ENCODE results near the gene GFPT1. TPM values are rescaled to one million over a fixed set of nuclear protein-coding genes. Genes with fewer than 3 reads are reported as not detected.

GFPT1 gene
- total RNA-seq, 4 donors from 2014 or later, result 24.3 to 90.5 (median 39.5) TPM

- H3K9me3 ChIP-seq, result no peaks in the 10 kb centered on the region
- no peak overlapping the region for H3K4me3 ChIP-seq
- no peaks in the 10 kb centered on the region for H3K36me3 ChIP-seq
- intact Hi-C loops (cut with DNase I; ENCODE audit: low total_unique reads), result no loop called here
- H3K4me1 ChIP-seq, result no peaks in the 10 kb centered on the region
- H3K27ac ChIP-seq, result no peak overlapping the region
- no peaks in the 10 kb centered on the region for H3K27me3 ChIP-seq
- TF ChIP-seq POLR2A (IDR thresholded peaks at IDR 0.05) (no peak), CTCF (IDR thresholded peaks at IDR 0.05) (no peak)
- no peak for DNase-seq
These were observed 38.2 kb downstream of the GFPT1 start for GRCh38 chr2:69348781-69349180.

- no peak overlapping the region for H3K4me3 ChIP-seq
- H3K4me1 ChIP-seq, result no peaks in the 10 kb centered on the region
- H3K9me3 ChIP-seq, result no peaks in the 10 kb centered on the region
- H3K27me3 ChIP-seq, result no peaks in the 10 kb centered on the region
- no peak for DNase-seq
- TF ChIP-seq CTCF (IDR thresholded peaks at IDR 0.05) (no peak), POLR2A (IDR thresholded peaks at IDR 0.05) (no peak)
- no peaks in the 10 kb centered on the region for H3K36me3 ChIP-seq
- H3K27ac ChIP-seq, result peak overlapping the region in 1 of 2 donors; percentile 47
- intact Hi-C loops (cut with DNase I; ENCODE audit: low total_unique reads), result no loop called here
These were observed 41.6 kb downstream of the GFPT1 start for GRCh38 chr2:69345434-69345833.

GRCh38 chr2:69344305-69344704 is 42.7 kb downstream of the GFPT1 start:
- no peak for TF ChIP-seq POLR2A (IDR thresholded peaks at IDR 0.05)
- TF ChIP-seq CTCF (IDR thresholded peaks at IDR 0.05), result no peak
- Histone ChIP-seq H3K4me1 (no peaks in the 10 kb centered on the region), H3K36me3 (no peaks in the 10 kb centered on the region), H3K27me3 (no peaks in the 10 kb centered on the region), H3K9me3 (no peaks in the 10 kb centered on the region), H3K4me3 (no peak overlapping the region), H3K27ac (peak overlapping the region in 1 of 2 donors; percentile 47)
- intact Hi-C loops (cut with DNase I; ENCODE audit: low total_unique reads), result no loop called here
- DNase-seq, result no peak

GRCh38 chr2:69340101-69340775 is 46.8 kb downstream of the GFPT1 start:
- H3K27me3 ChIP-seq, result no peaks in the 10 kb centered on the region
- no peaks in the 10 kb centered on the region for H3K36me3 ChIP-seq
- peak overlapping the region in 1 of 2 donors; percentile 52 for H3K27ac ChIP-seq
- no peak for DNase-seq
- TF ChIP-seq POLR2A (IDR thresholded peaks at IDR 0.05) (no peak), CTCF (IDR thresholded peaks at IDR 0.05) (no peak)
- no peaks in the 10 kb centered on the region for H3K4me1 ChIP-seq
- H3K9me3 ChIP-seq, result no peaks in the 10 kb centered on the region
- intact Hi-C loops (cut with DNase I; ENCODE audit: low total_unique reads), result no loop called here
- no peak overlapping the region for H3K4me3 ChIP-seq

GRCh38 chr2:69335311-69335710 is 51.7 kb downstream of the GFPT1 start:
- Histone ChIP-seq H3K27ac (no peak overlapping the region), H3K4me3 (no peak overlapping the region), H3K4me1 (no peaks in the 10 kb centered on the region), H3K9me3 (no peaks in the 10 kb centered on the region), H3K27me3 (no peaks in the 10 kb centered on the region), H3K36me3 (no peaks in the 10 kb centered on the region)
- intact Hi-C loops (cut with DNase I; ENCODE audit: low total_unique reads), result no loop called here
- DNase-seq, result no peak
- TF ChIP-seq CTCF (IDR thresholded peaks at IDR 0.05) (no peak), POLR2A (IDR thresholded peaks at IDR 0.05) (no peak)

Measured in uterus (tissue), 4 donors.